ENCODE data around the gene CD55.

Gene CD55

DNA sequence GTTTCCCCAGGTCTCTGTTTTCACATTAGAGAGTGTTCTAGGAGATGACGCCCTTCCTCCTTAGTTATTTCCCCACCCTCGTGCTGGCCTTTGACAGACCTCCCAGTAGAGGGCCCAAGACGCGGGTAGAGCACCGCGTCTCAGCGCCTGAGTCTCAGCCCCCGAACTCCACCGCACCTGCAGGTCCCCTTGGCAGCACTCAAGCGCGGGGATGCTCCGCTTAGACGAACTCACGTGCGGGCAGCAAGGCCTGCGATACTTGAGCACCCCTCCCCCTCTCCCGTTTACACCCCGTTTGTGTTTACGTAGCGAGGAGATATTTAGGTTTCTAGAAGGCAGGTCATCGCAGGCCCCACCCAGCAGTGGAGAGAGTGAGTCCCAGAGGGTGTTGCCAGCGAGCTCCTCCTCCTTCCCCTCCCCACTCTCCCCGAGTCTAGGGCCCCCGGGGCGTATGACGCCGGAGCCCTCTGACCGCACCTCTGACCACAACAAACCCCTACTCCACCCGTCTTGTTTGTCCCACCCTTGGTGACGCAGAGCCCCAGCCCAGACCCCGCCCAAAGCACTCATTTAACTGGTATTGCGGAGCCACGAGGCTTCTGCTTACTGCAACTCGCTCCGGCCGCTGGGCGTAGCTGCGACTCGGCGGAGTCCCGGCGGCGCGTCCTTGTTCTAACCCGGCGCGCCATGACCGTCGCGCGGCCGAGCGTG, at the start of gene CD55:
Gene CD55, plus strand, starts transcription at position 600 of the 711 bp plus-strand sequence. Its CDS starts 88 bp downstream, at position 688.
- DNase-seq (ENCODE audit: low spot score in 2 of 2) = peak; percentile 88 to 98
- Mint-ChIP-seq H3K9me3 (no peaks in the 10 kb centered on the region), H3K27ac (peak within 1 kb of the TSS; percentile 100), H3K4me1 (peaks cover 20% of the 10 kb centered on the region), H3K36me3 (peaks cover 42% of the 10 kb centered on the region), H3K4me3 (peak within 1 kb of the TSS; percentile 97)
- ATAC-seq = peak; percentile 97

- no peak for DNase-seq (ENCODE audit: low spot score in 2 of 2)
- H3K36me3 Mint-ChIP-seq = no peaks in the 10 kb centered on the region
- H3K4me1 Mint-ChIP-seq = no peaks in the 10 kb centered on the region
- H3K27ac Mint-ChIP-seq = no peak overlapping the region
- no peak for ATAC-seq
- H3K4me3 Mint-ChIP-seq = no peak overlapping the region
- H3K9me3 Mint-ChIP-seq = peaks cover 13% of the 10 kb centered on the region
These were observed 46.6 kb upstream of the CD55 start for GRCh38 chr1:207274882-207275281.

DNA sequence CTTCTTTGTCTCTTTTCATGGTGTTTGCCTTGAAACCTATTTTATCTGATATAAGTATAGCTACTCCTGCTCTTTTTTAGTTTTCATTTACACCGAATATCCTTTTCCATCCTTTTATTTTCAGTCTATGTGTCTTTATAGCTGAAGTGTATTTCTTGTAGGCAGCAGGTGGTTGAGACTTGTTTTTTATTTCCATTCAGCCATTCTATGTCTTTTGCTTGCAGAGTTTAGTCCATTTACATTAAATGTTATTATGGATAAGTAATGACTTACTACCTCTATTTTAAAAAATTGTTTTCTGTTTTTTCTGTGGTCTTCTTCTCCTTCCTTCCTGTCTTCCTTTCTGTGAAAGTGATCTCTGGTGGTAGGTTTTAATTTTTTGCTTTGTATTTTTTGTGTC, 45.0 kb upstream of the CD55 start:
- Mint-ChIP-seq H3K36me3 (no peaks in the 10 kb centered on the region), H3K4me3 (no peak overlapping the region), H3K9me3 (peaks cover 13% of the 10 kb centered on the region), H3K27ac (no peak overlapping the region), H3K4me1 (peaks cover 1% of the 10 kb centered on the region)
- ATAC-seq (no peak), DNase-seq (ENCODE audit: low spot score in 2 of 2) (no peak)

DNA sequence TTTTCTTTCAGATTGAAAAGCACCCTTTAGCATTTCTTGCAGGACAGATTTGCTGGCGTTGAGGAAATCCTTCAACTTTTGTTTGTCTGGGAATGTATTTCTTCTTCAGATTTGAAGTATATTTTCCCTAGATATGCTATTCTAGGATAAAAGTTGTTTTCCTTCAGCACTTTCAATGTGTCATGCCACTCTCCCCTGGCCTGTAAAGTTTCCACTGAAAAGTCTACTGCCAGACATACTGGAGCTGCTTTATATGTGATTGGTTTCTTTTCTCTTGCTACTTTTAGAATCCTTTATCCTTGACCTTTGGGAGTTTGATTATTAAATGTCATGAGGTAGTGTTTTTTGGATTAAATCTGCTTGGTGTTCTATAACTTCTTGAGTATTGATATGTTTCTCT, 44.2 kb upstream of the CD55 start:
- H3K9me3 Mint-ChIP-seq = peaks cover 10% of the 10 kb centered on the region
- ATAC-seq = no peak
- no peak for DNase-seq (ENCODE audit: low spot score in 2 of 2)
- H3K4me3 Mint-ChIP-seq = no peak overlapping the region
- H3K27ac Mint-ChIP-seq = no peak overlapping the region
- H3K36me3 Mint-ChIP-seq = no peaks in the 10 kb centered on the region
- H3K4me1 Mint-ChIP-seq = peaks cover 7% of the 10 kb centered on the region

- DNase-seq (ENCODE audit: low spot score in 2 of 2) (no peak), ATAC-seq (no peak)
- Mint-ChIP-seq H3K9me3 (peaks cover 6% of the 10 kb centered on the region), H3K4me3 (no peak overlapping the region), H3K27ac (no peak overlapping the region), H3K36me3 (no peaks in the 10 kb centered on the region), H3K4me1 (peaks cover 17% of the 10 kb centered on the region)
These were observed 41.8 kb upstream of the CD55 start for GRCh38 chr1:207279652-207280051.

- ATAC-seq (no peak), DNase-seq (ENCODE audit: low spot score in 2 of 2) (no peak)
- Mint-ChIP-seq H3K27ac (no peak overlapping the region), H3K4me1 (peaks cover 17% of the 10 kb centered on the region), H3K36me3 (no peaks in the 10 kb centered on the region), H3K9me3 (peaks cover 3% of the 10 kb centered on the region), H3K4me3 (no peak overlapping the region)
These were observed 40.8 kb upstream of the CD55 start for GRCh38 chr1:207280706-207281105.

- ATAC-seq (no peak), DNase-seq (ENCODE audit: low spot score in 2 of 2) (no peak)
- H3K4me1 Mint-ChIP-seq = peaks cover 17% of the 10 kb centered on the region
- H3K36me3 Mint-ChIP-seq = no peaks in the 10 kb centered on the region
- H3K4me3 Mint-ChIP-seq = no peak overlapping the region
- H3K9me3 Mint-ChIP-seq = no peaks in the 10 kb centered on the region
- peak overlapping the region; percentile 8 for H3K27ac Mint-ChIP-seq
These were observed 39.4 kb upstream of the CD55 start for GRCh38 chr1:207282058-207282457.

DNA sequence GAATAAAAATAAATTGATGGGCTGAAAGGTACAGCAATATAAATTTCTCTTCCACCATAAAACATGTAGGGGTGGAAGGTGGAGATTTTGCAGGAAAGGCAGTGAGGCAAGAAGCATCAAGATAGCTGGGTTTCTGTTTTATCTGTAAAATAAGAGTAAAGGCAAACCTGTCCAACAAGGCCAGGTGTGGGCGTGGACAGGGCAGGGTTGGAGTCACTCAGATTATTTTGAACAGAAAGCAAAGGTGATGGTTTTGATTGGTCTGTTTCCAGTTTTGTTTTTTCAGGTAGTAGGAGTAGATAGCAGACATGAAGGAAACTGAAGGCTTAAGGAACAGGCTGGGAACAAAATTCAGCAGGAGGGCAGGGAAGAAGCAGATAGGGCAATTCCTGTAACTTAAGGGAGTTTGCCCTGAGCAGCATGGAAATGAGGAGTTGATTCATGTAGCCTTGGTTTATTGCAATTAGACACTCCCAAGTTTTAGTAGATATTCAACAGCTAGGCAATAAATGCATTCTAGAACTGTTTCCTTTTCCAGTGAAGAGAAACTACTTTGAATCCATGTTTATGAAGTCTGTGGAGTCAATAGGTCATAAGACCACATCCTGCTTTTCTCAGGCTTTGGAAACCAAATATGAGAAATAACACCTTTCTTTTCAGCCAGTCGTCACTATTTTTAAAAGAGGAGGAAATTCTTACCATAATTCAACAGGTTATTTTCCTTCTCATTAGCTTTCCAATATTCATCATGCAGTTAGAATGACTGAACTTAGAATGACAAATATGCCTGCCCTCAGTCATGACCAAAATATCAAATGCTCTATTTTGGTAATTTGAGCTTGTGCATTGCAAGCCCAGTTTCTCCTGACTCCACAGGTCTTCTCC, 38.7 kb upstream of the CD55 start:
- Mint-ChIP-seq H3K4me3 (no peak overlapping the region), H3K27ac (no peak overlapping the region), H3K4me1 (peaks cover 17% of the 10 kb centered on the region), H3K9me3 (no peaks in the 10 kb centered on the region), H3K36me3 (no peaks in the 10 kb centered on the region)
- ATAC-seq (no peak), DNase-seq (ENCODE audit: low spot score in 2 of 2) (no peak)

DNA sequence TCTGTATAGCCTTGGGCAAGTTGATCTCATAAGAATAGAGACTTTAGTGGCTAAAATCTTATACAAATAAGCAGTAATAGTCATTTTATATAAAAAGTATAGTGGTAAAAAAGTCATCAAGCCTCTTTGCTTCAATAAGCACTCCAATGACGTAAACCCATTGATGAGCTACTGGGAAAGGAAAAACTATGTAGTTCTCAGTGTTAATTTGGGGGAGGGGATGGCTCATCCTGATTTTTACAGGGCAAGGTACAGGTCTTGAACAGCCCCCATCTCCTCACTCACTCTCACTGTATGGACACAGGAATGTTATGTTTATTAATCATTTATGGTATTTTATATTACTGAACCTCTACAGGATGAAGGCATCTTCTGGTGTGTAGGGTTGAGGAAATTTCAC, 38.1 kb upstream of the CD55 start:
- Mint-ChIP-seq H3K4me3 (no peak overlapping the region), H3K4me1 (peaks cover 17% of the 10 kb centered on the region), H3K9me3 (no peaks in the 10 kb centered on the region), H3K36me3 (no peaks in the 10 kb centered on the region), H3K27ac (no peak overlapping the region)
- DNase-seq (ENCODE audit: low spot score in 2 of 2) (no peak), ATAC-seq (no peak)

DNA sequence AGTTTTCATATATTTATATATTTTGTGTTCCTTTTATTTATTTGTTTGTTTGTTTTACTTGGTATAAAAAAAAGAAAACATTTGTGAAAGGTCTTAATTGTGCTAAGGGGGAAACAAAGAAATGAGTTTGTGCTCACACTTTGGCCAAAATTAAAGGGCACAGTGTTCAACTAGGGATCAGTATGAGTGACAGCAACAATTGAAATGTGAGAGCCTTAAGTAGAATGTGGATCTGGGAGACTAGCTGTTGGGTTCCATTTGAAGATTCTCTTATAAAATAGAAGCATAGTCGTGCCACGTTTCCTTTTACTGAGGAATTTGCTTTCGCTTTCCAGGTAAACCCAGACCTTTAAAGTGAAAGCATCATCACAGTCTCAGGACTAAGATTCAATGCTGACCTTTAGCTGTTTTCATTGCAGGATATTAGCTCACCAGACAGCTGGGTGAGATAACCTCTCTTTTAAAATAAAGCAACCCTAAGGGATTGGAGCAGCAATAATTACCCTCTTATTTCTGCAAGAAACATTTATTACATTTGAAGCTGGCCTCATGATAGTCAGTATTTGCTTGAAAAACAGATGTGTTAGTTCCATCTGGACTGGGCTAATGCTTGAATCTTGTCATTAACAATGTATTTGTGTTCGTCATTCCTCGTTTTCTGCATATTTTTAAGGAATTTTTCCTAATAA, 37.1 kb upstream of the CD55 start:
- Mint-ChIP-seq H3K9me3 (no peaks in the 10 kb centered on the region), H3K36me3 (no peaks in the 10 kb centered on the region), H3K4me1 (peaks cover 17% of the 10 kb centered on the region), H3K4me3 (no peak overlapping the region), H3K27ac (no peak overlapping the region)
- DNase-seq (ENCODE audit: low spot score in 2 of 2) (no peak), ATAC-seq (no peak)

- no peaks in the 10 kb centered on the region for H3K36me3 Mint-ChIP-seq
- H3K4me1 Mint-ChIP-seq = peaks cover 11% of the 10 kb centered on the region
- no peak for DNase-seq (ENCODE audit: low spot score in 2 of 2)
- ATAC-seq = no peak
- no peak overlapping the region for H3K27ac Mint-ChIP-seq
- H3K9me3 Mint-ChIP-seq = no peaks in the 10 kb centered on the region
- H3K4me3 Mint-ChIP-seq = no peak overlapping the region
These were observed 34.6 kb upstream of the CD55 start for GRCh38 chr1:207286786-207287468.

GRCh38 chr1:207288315-207288714, 33.2 kb upstream of the CD55 start:
- Mint-ChIP-seq H3K36me3 (no peaks in the 10 kb centered on the region), H3K9me3 (no peaks in the 10 kb centered on the region), H3K4me1 (no peaks in the 10 kb centered on the region), H3K27ac (no peak overlapping the region), H3K4me3 (no peak overlapping the region)
- ATAC-seq (no peak), DNase-seq (ENCODE audit: low spot score in 2 of 2) (no peak)

DNA sequence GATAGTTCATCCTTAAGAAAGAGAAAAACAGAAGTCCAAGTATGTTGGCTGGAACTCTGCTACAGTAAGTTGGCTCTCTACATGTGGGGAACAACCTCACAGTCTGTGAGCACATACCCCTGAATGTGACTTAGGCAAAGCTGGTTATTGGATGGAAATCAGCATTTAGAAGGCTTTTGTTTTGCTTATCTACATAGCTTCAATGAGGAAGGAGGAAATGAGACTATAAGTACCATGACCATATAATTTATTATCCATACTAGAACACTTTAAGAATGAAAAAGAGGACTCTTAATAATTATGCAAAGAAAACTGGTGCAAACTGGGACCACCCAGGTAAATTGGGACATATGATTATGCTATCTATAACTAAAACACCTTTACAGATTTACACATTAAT, 31.7 kb upstream of the CD55 start:
- Mint-ChIP-seq H3K4me1 (no peaks in the 10 kb centered on the region), H3K9me3 (no peaks in the 10 kb centered on the region), H3K36me3 (no peaks in the 10 kb centered on the region), H3K4me3 (no peak overlapping the region), H3K27ac (no peak overlapping the region)
- DNase-seq (ENCODE audit: low spot score in 2 of 2) = no peak
- ATAC-seq = no peak

DNA sequence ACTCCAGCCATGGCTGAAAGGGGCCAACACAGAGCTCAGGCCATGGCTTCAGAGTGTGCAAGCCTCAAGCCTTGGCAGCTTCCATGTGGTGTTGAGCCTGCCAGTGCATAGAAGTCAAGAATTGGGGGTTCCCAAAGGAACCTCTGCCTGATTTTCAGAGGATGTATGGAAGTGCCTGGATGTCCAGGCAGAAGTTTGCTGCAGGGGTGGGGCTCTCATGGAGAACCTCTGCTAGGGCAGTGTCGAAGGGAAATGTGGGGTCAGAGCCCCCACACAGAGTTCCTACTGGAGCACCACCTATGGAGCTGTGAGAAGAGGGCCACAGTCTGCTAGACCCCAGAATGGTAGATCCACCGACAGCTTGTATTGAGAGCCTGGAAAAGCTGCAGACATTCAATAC, 29.8 kb upstream of the CD55 start:
- no peak for ATAC-seq
- Mint-ChIP-seq H3K4me1 (no peaks in the 10 kb centered on the region), H3K27ac (no peak overlapping the region), H3K36me3 (no peaks in the 10 kb centered on the region), H3K4me3 (no peak overlapping the region), H3K9me3 (no peaks in the 10 kb centered on the region)
- DNase-seq (ENCODE audit: low spot score in 2 of 2) = no peak

DNA sequence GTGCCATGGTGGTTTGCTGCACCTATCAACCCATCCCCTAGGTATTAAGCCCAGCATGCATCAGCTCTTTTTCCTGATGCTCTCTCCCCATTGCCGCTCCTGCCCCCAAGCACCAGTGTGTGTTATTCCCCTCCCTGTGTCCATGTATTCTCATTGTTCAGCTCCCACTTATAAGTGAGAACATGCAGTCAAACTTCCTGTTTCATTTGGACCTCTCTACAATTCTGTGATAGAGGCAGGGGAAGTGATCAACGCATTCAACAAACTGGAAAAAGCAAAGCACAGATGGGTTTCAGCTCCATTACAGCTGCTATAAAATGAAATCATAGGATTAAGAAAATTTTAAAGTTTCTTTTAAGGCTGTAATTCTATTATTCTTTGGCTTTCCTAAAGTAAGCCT, 23.3 kb upstream of the CD55 start:
- Mint-ChIP-seq H3K4me1 (peaks cover 9% of the 10 kb centered on the region), H3K9me3 (no peaks in the 10 kb centered on the region), H3K27ac (no peak overlapping the region), H3K36me3 (no peaks in the 10 kb centered on the region), H3K4me3 (no peak overlapping the region)
- ATAC-seq (no peak), DNase-seq (ENCODE audit: low spot score in 2 of 2) (no peak)
